Measurements from ENCODE around the gene ENTREP3. TPM values are rescaled to one million over a fixed set of nuclear protein-coding genes. Genes with fewer than 3 reads are reported as not detected.

ENTREP3 gene
- total RNA-seq, 4 donors from 2014 or later, result 7.9 to 22.3 (median 18.8) TPM

GRCh38 chr1:155202198-155202597 lies 53.1 kb downstream of the ENTREP3 start:
- ATAC-seq (no peak), DNase-seq (no peak)
- H3K36me3 ChIP-seq, result no peaks in the 10 kb centered on the region
- TF ChIP-seq CTCF (IDR thresholded peaks at IDR 0.05 in 4 of 5, conservative IDR thresholded peaks at IDR 0.05 in 1 of 5) (no peak), POLR2A (IDR thresholded peaks at IDR 0.05) (no peak)
- in situ Hi-C loops (cut with MboI; ENCODE audit: low sequenced_read_pairs in 4 of 4) (no loop called here), intact Hi-C loops (cut with DNase I; ENCODE audit: low total_unique reads) (no loop called here)
- H3K4me3 ChIP-seq, result no peak overlapping the region
- H3K4me1 ChIP-seq, result peaks cover 3 to 6% of the 10 kb centered on the region in 2 donors
- H3K27ac ChIP-seq, result no peak overlapping the region
- H3K27me3 ChIP-seq, result no peaks in the 10 kb centered on the region
- H3K9me3 ChIP-seq, result no peaks in the 10 kb centered on the region

- Histone ChIP-seq H3K27ac (no peak overlapping the region), H3K4me3 (no peak overlapping the region), H3K9me3 (no peaks in the 10 kb centered on the region), H3K4me1 (peaks cover under 1 to 10% of the 10 kb centered on the region in 2 donors), H3K36me3 (no peaks in the 10 kb centered on the region), H3K27me3 (no peaks in the 10 kb centered on the region)
- ATAC-seq, result no peak
- in situ Hi-C loops (cut with MboI; ENCODE audit: low sequenced_read_pairs in 4 of 4), result no loop called here
- no peak for DNase-seq
- no peak for TF ChIP-seq CTCF (IDR thresholded peaks at IDR 0.05 in 4 of 5, conservative IDR thresholded peaks at IDR 0.05 in 1 of 5)
- TF ChIP-seq POLR2A (IDR thresholded peaks at IDR 0.05), result no peak
- intact Hi-C loops (cut with DNase I; ENCODE audit: low total_unique reads), result no loop called here
These were observed 54.4 kb downstream of the ENTREP3 start for GRCh38 chr1:155200920-155201319.

- DNase-seq (no peak), ATAC-seq (no peak)
- no peaks in the 10 kb centered on the region for H3K27me3 ChIP-seq
- no peaks in the 10 kb centered on the region for H3K9me3 ChIP-seq
- intact Hi-C loops (cut with DNase I; ENCODE audit: low total_unique reads), result no loop called here
- TF ChIP-seq CTCF (IDR thresholded peaks at IDR 0.05 in 4 of 5, conservative IDR thresholded peaks at IDR 0.05 in 1 of 5) (no peak), POLR2A (IDR thresholded peaks at IDR 0.05) (no peak)
- no peak overlapping the region for H3K27ac ChIP-seq
- peaks cover 10 to 12% of the 10 kb centered on the region in 2 donors for H3K4me1 ChIP-seq
- H3K4me3 ChIP-seq, result no peak overlapping the region
- in situ Hi-C loops (cut with MboI; ENCODE audit: low sequenced_read_pairs in 4 of 4), result no loop called here
- no peaks in the 10 kb centered on the region for H3K36me3 ChIP-seq
These were observed 55.5 kb downstream of the ENTREP3 start for GRCh38 chr1:155199792-155200191.

GRCh38 chr1:155198547-155198906 lies 56.8 kb downstream of the ENTREP3 start:
- no peaks in the 10 kb centered on the region for H3K27me3 ChIP-seq
- intact Hi-C loops (cut with DNase I; ENCODE audit: low total_unique reads) (no loop called here), in situ Hi-C loops (cut with MboI; ENCODE audit: low sequenced_read_pairs in 4 of 4) (no loop called here)
- ATAC-seq (no peak), DNase-seq (no peak)
- no peaks in the 10 kb centered on the region for H3K36me3 ChIP-seq
- H3K4me1 ChIP-seq, result peaks cover 17 to 25% of the 10 kb centered on the region in 2 donors
- H3K9me3 ChIP-seq, result no peaks in the 10 kb centered on the region
- H3K4me3 ChIP-seq, result no peak overlapping the region
- H3K27ac ChIP-seq, result no peak overlapping the region
- no peak for TF ChIP-seq POLR2A (IDR thresholded peaks at IDR 0.05)
- no peak for TF ChIP-seq CTCF (IDR thresholded peaks at IDR 0.05 in 4 of 5, conservative IDR thresholded peaks at IDR 0.05 in 1 of 5)

- Histone ChIP-seq H3K4me1 (peaks cover 20 to 30% of the 10 kb centered on the region in 2 donors), H3K27ac (peak overlapping the region; percentile 49 to 72 (median 64)), H3K36me3 (no peaks in the 10 kb centered on the region), H3K4me3 (no peak overlapping the region), H3K27me3 (no peaks in the 10 kb centered on the region), H3K9me3 (no peaks in the 10 kb centered on the region)
- no peak for TF ChIP-seq CTCF (IDR thresholded peaks at IDR 0.05 in 4 of 5, conservative IDR thresholded peaks at IDR 0.05 in 1 of 5)
- no peak for TF ChIP-seq POLR2A (IDR thresholded peaks at IDR 0.05)
- no peak for ATAC-seq
- intact Hi-C loops (cut with DNase I; ENCODE audit: low total_unique reads) (no loop called here), in situ Hi-C loops (cut with MboI; ENCODE audit: low sequenced_read_pairs in 4 of 4) (no loop called here)
- DNase-seq, result no peak
These were observed 57.3 kb downstream of the ENTREP3 start for GRCh38 chr1:155197901-155198546.
